NCI-H82 treated with DMSO at 0.1 percent for 48 hours (cell line): Measurements from ENCODE around the gene FOXP1.

ENCODE experiments used
- DNase-seq: peaks from one replicate; lab custom pipeline; 2025; ENCODE audit not compliant: unreplicated experiment; lab: John Stamatoyannopoulos, UW

The FOXP1 gene

DNA sequence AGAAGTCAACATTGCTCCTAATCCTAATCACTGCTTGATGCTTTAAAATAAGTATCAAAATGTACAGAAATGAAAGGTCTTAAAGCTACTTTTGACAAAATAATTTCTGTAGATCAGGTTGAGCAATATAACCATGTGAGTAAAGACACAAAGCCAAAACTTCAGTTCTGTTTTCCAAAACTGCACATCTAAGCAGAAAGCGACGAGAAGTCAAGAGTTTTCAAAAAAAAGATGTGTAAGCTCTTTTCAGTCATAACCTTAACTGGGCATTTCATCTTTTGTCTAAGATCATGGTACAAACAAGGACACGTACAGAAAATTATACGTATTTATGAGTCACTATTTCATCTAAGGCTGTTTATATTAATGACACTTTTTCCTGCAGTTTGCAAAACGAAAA lies 608.8 kb downstream of the FOXP1 start:
- no peak for DNase-seq

DNA sequence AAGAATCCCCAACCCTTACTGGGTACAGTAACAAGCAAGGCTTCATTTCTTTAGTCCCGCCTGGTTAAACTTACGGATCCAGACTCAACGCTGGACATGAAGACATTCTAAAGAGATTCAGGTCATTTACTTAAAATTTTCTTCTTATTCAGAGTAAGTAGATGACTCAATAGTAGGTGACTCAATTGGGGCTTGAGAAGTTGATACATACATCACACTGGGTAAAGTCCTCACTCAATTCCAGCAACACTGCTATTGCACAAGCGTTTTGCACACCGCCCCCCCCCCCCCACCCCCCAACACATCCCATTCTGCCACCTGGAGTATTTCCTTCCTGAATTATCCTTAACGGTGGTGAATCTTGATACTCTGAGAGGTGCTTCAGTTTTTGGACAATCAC lies 610.0 kb downstream of the FOXP1 start:
- DNase-seq, result no peak

DNA sequence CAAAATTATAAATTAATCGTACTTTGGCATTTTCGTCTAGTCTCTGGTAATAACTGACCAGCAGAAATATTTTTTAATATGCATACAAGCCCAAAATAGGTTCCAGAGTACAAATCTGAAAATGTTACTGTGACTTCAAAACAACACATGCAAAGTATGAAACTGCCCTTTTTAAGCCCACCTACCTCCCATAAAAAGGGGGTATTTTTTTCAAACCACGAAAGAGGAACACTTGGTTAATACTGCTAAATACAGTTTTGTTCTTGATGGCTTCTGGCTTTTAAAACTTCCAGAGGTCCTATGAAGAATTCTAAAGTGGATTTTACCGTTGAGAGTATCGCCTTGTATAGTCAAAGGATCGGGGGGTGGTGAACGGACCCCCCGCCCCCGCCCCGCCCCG lies 610.7 kb downstream of the FOXP1 start:
- no peak for DNase-seq

DNA sequence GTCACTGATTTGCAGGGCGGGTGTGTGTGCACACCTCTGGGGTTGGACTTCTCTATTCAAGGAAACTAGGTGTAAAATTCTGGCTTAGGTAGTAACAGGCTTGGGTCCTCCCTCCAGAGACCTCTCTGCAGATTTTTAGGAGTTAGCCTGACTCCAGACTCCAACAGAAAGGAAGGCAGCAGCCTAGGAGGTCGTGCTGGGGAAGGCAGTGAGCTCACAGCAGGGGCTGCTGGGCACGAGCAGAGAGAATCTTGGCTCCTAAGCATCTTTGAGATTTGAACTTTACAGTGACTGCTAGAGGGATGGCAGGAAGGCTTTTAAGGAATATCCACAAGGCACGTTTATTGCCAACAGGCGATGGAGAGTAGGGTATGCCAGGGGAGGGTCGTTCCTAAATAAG lies 612.6 kb downstream of the FOXP1 start:
- DNase-seq, result no peak

DNA sequence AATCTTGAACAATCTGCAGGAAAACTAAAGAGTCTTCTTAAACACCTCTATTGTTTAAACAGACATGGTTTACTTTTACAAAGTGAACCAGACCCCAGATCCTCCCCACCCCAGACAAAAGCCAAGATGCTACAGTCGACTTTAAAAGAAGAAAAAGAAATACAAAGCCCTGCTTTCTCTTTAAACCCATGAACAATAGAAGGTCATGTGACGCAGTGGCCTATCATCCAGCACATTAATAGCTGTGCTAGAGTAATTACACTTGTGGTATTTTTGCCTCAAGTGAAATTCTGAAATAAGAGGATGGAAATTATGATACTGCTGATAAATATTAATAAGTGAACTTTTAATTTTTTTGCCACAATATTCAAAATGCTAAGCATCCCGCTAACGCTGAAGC lies 613.4 kb downstream of the FOXP1 start:
- DNase-seq, result no peak

DNA sequence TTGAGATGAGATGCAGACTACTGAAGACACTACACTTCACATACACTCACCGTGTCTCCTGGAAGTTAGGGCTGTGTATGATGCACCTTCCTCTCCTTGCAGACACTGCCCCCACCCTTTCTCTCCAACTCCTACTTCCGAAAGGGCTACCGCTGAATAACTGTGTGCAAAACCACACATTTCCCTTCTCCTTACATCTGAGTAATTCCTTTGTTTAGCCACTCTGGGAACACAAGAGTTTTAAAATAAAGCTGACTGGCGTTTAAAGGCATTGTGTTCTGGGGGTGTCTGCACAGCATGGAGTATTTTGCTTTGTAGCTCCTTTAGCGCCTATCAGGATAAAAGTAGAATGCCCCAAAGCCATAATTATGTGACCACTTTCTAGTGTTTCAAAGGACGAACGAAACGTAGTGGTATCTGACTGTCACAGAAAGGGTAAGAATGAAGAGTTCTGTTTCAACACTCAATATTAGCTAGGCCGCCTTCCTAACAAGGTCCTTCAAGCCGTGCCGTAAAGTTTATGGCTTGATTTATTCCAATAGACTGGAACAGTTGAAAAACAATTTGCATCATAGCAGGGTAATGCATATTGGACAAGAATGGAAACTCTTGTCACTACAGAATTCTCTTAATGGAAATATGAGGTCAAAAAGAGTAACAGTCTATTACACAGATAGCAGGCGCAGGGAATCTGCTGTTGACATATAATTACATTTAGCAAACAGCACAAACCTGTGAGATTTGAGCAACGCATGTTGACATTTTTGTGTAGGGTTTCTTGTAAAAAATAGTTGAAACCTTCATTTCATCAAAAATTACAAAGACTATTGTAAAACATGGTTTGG lies 619.9 kb downstream of the FOXP1 start:
- DNase-seq, result no peak

DNA sequence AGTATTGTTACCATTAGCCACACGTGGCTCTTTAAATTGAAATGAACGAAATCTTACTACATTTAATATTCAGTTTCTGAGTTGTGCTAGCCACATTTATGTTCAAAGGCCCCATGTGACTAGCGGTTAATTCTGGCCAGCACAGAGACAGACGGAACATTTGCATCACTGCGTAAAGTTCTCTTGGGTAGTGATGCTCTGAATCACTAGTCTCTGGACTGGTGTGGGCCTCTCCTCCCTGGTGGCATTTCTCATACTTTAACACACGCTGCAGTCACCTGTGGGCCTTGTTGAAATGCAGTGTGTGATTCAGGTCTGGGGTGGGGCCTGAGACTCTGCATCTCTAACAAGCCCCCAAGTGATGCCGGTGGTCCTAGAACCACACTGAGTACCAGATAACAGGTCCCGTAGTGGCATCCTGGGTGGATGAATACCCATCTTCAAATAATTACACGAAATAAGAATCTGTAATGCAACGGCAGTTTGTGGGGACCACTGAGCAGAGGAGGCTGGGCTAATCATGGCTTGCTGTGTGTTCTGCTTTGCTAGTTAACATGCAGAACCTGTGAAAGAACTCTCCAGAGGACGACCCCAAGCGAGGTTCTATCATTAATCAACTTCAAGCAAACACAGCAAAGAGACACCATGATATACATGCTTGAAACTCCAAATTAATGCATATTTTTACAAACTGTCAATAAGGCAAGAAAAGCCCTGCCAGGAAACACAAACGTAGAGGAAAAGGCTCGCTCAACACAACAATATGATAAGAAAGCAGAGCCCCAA lies 623.8 kb downstream of the FOXP1 start:
- DNase-seq, result no peak

DNA sequence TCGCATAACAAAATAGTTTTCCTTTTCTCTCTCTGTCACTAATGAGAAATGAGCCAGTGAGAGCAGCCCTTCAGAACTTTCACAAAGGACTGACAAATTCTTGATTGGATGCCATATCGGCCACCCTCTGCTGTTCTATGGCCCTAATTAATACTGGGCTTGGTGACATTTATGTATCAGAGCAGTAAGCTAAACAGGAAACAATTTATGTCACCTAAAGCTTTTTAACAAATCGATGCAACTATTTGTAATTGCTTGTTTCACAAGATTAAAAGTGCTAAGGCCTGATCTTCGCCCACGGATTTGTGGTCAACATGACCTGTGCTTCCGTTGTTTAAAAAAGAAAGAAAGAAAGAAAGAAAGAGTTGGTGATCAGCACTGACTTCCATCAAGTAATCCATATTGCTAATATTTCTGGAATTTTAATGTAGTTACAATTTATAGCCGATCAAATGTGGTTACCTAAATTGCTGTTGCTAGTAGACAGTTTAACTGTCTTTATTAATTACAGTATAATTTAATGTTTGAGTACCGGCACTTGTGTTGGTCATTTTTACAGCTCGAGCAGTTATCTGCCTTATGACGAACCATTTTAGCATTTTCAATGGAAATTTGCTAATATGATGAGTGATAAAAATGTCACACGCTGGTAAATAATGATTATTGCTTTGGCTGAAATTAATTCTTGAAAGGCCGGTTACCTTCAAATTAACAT lies 631.3 kb downstream of the FOXP1 start:
- DNase-seq, result no peak

DNA sequence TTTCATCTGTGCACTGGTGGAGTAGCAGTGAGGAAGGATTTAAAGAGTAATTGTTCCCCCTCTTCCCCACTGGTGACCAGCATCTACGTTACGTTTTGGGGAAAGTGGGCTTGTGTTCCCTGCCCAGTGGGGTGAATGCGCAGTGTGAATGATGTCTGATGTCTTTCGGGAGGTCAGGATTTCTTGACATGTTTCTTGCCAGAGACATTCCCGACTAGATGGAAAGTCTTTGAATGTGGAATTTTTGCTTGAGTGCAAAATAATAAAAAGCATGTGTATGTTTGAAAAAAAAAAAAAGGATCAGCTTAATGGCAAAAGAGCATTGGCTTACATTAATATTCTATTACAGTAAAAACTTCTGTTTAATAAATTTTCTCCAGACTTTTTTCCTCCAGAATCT lies 632.2 kb downstream of the FOXP1 start:
- no peak for DNase-seq

DNA sequence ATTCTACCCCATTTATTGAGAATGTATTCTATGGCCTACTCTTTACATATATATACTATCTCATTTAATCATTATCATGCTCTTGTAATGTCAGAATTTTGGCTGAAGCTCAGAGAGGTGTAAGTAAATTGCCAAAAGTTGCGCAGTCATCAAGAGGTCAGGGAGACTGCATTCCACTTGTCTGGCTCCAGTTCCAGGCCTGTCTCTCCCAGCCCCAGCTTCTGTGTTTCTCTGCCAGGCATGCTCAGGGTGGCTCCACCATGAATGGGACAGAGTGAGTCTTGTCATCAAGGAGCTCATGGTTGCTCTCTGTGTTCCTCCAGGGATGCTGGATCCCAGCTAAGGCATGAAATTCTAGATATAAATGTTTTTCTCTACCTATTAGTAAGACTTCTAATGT lies 635.9 kb downstream of the FOXP1 start:
- DNase-seq, result no peak

DNA sequence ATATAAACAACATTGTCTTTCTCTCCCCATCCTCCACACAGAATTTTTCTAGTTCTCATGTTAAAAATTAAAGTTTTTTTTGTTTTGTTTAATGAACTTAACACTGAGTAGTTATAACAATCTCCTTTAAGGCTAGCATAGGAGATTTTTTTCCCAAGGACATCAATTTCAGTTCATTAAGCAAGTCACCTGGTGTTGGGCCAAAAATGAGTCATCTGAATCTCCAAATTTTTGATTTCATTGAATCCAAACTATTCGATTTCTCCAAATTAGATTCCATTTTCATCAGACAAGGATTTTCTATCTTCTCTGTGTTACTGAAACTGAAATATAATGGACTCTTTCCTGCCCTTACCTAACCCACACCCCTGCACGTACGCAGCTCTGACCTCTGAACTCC lies 639.6 kb downstream of the FOXP1 start:
- no peak for DNase-seq

DNA sequence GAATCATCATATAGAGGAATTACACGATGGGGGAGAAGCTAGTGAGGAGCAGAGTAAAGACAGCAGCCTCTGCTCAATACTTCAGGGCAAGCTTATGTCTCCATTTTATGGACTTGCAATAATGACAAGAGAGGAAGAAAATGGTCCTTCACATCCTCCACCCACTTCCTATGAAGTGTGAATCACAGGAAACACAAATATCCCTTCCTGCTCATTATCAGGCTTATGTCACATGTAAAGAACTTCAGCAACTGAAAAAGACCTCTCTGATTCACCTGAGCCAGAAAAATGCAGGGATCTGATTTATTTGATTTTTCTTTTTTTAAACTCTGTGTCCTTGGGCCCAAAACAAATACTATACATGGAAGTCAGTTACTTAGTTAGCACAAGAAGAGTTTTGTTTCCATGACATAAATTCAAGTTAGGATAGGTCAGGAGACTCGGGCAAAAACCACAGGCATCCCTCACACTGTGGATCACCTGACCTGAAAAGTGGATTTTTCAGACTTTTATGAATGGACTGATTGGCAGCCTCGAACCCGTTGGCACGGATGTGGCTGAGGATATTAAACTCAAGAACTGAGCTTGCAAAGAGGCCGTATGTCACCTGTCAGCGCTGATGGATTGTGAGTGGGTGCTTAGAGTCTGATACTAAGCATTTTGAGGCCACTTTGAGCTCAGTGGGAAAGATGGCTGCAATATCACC lies 650.3 kb downstream of the FOXP1 start:
- DNase-seq, result no peak

DNA sequence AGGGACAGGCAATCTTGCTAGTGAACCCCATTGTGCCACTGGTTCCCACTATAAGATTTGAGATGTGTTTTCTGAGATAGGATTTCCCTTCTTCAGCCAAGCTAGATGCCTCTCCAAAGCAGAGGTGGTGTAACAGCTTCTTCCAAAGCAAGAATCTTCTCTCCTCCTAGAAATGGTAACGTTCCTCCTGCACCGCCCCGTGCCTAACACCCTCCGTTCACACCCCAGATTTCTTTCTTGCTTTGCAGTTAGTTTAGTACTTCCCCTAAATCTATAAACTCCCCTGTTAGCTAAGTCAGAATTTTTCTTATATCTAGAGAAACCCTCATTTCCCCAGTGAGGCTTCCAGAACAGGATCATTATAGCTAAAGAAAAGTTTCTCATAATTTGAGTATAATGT lies 653.5 kb downstream of the FOXP1 start:
- DNase-seq, result no peak

DNA sequence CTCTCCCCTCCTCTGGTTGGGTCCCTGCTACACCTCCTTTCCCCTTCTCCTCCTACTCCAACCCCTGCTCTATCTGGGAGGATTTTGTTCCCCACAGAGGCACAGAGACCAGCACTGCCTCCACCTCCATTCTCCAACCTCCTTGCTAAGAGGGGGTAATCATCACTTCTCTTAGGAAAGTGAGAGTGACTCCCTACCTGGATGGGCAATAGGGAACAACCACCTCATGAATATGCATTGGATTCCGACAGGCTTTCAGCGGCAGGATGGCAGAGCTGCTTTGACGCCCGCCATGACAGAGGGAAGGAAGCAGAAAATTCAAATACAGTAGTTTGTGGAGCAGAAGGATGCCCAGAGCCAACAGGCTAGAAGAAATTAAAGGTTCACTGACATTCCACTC lies 656.3 kb downstream of the FOXP1 start:
- DNase-seq, result no peak

DNA sequence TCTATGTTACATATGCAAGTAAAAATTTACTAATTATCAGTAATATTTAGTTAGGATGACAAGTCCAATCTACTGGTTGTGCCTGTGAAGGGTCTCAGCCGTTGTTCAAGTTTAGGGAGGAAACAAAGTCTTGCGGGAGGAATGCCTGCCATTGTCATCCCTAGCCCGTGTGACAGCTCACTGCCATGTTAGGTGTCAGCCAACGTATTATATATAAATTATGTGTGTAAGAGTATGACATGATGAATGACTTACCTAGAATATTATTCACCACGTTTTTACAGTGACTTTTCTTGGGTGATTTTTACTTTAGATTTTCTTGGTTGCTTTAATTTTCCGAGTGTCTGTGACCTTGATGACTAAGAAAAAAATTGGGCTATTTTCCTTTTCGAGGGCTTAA lies 656.7 kb downstream of the FOXP1 start:
- no peak for DNase-seq

DNA sequence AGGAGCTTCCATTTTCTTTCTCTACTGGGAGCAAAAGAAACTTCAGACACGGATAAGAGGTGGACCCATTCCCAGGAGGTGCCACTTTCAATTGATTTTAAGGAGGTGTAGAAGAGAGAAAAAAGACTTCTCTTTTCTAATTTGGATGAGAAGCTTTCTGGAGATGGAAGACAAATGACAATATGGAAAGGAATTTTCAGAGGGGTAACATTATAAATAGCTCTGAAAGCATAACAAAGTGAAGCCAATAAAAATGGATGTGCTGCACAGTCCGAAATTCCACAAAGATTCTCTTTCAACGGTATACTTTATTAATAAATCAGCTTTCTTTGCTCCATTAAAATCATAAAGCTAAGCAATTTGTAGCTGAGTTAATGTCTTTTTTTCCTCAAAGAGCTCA lies 663.9 kb downstream of the FOXP1 start:
- DNase-seq, result no peak

DNA sequence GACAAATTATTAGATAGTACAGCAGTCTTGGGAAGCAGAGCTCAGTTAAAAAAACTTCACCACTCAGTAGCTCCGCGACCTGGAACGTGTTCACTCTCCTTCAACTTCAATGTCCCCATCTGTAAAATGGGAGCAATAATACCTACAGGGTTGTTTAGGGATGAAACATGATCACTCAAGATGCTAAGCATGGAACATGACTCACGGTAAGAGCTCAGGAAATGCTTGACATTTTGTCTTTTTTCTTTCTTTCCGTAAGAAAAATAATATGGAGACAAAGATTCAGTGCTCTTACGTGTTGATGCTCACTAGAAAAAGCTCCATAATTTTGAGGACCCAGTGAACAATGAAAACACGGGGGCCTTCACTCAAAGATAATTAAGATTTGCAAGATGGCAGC lies 664.4 kb downstream of the FOXP1 start:
- no peak for DNase-seq

DNA sequence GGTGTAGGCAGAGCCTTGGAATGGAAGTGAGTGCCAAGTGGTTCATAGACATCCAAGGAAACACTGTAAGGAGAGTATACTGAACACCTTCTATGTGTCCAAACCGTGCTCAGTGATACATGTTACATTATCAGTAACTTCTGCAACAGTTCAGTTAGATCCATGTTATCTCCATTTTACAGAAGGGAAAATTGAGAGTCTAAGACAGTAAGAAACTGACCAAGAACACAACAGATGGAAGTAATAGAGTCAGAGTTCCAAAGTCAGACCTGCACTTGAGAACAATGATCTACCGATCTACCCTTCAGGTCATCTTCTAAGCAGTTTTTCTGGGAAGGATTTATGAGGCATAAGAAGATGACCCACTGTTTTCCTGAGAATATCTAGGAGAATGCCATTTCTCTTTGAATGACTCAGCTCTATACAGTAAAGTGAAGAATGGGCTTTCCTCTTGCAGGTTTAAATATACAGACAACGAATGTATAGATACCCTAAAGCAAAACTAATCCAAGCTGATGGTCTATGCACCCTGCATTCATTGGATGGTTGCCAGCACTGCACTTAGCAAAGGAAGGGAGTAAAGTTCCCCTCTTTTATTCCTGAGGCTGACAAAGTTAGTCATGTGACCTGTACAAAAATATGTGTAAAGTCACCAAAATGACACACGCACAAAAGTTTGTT lies 667.0 kb downstream of the FOXP1 start:
- no peak for DNase-seq

DNA sequence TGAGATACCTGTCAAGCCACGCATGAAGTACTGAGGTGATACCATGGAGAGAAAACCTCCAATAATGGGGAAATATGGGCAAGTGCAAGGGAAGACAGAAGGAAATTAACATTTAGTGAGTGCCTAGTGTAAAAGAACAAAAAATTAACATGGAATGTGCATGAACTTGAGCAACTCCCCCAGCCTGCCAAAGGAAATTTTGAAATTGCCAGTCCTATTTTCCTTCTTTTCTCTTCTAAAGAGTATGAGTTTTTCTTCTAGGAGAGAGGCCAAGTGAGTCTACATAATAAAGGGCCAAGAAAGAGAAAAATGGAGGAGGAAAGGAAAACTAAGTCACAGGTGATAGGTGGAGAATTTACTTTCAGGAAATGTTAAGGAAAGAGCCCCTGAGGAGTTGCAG lies 668.7 kb downstream of the FOXP1 start:
- DNase-seq, result no peak

DNA sequence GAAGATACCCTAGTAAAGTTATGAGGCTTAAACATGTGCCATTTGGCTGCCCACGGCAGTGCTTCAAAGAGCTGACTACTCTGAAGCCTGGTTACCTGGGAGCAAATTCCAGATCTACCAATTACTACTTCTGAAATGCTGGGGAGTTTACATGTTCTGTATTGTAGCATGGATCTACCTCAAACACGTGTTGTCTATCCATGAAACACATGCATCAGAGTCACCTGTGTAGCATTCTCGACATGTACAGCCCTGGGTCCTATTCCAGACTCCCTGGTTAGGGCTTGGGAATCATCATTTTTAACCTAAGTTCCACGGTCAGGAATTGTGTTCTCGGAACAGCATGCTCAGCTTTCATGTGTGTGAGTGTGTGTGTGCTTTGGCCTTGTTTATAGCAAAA lies 671.8 kb downstream of the FOXP1 start:
- no peak for DNase-seq

DNA sequence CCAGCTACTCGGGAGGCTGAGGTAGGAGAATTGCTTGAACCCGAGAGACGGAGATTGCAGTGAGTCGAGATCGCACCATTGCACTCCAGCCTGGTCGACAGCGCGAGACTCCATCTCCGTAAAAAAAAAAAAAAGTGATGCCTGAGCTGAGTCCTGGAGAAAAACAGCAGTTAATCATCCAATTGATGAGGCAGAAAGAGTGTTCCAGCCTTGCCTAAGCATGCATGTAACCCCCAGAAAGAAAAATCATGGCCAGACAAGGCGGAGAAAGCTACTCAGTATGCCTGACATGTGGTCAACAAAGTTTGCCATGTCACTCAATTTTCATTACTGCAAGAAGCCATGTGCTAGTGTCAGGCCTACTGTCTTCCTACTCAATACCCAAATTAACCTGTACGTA lies 678.0 kb downstream of the FOXP1 start:
- DNase-seq, result no peak
